Measurements from ENCODE around the gene SCO1. TPM values are rescaled to one million over a fixed set of nuclear protein-coding genes. Genes with fewer than 3 reads are reported as not detected.

Gene SCO1
- total and polyA plus RNA-seq, 2 of the 4 experiments (the other 2 are of a cell fraction) = 17.0 to 21.7 TPM

- TF ChIP-seq POLR2A (IDR thresholded peaks at IDR 0.05; ENCODE audit: low read depth, low read length) = no peak
- no peak for TF ChIP-seq FOS (IDR thresholded peaks at IDR 0.05; ENCODE audit: low read depth, low read length)
- TF ChIP-seq, protein P1, sequence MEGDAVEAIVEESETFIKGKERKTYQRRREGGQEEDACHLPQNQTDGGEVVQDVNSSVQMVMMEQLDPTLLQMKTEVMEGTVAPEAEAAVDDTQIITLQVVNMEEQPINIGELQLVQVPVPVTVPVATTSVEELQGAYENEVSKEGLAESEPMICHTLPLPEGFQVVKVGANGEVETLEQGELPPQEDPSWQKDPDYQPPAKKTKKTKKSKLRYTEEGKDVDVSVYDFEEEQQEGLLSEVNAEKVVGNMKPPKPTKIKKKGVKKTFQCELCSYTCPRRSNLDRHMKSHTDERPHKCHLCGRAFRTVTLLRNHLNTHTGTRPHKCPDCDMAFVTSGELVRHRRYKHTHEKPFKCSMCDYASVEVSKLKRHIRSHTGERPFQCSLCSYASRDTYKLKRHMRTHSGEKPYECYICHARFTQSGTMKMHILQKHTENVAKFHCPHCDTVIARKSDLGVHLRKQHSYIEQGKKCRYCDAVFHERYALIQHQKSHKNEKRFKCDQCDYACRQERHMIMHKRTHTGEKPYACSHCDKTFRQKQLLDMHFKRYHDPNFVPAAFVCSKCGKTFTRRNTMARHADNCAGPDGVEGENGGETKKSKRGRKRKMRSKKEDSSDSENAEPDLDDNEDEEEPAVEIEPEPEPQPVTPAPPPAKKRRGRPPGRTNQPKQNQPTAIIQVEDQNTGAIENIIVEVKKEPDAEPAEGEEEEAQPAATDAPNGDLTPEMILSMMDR (conservative IDR thresholded peaks at IDR 0.05; ENCODE audit: low read depth, low read length) = no peak
- no peak for TF ChIP-seq RCOR1 (IDR thresholded peaks at IDR 0.05; ENCODE audit: insufficient replicate concordance, low read length)
- TF ChIP-seq RAD21 (IDR thresholded peaks at IDR 0.05; ENCODE audit: low read length) = no peak
- TF ChIP-seq RFX5 (IDR thresholded peaks at IDR 0.05; ENCODE audit: low read depth, low read length) = no peak
- no peak for TF ChIP-seq MAFK (IDR thresholded peaks at IDR 0.05; ENCODE audit: low read depth, low read length)
- TF ChIP-seq SMC3 (IDR thresholded peaks at IDR 0.05; ENCODE audit: low read depth, low read length) = no peak
- TF ChIP-seq, protein P2, sequence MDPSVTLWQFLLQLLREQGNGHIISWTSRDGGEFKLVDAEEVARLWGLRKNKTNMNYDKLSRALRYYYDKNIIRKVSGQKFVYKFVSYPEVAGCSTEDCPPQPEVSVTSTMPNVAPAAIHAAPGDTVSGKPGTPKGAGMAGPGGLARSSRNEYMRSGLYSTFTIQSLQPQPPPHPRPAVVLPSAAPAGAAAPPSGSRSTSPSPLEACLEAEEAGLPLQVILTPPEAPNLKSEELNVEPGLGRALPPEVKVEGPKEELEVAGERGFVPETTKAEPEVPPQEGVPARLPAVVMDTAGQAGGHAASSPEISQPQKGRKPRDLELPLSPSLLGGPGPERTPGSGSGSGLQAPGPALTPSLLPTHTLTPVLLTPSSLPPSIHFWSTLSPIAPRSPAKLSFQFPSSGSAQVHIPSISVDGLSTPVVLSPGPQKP (IDR thresholded peaks at IDR 0.05; ENCODE audit: borderline replicate concordance, low read depth, low read length) = no peak
- TF ChIP-seq CEBPB (IDR thresholded peaks at IDR 0.05; ENCODE audit: low read depth, low read length) = no peak
- TF ChIP-seq MXI1 (IDR thresholded peaks at IDR 0.05; ENCODE audit: borderline replicate concordance, low read depth, low read length) = no peak
- TF ChIP-seq CHD1 (IDR thresholded peaks at IDR 0.05; ENCODE audit: low read depth, low read length) = no peak
- TF ChIP-seq BHLHE40 (IDR thresholded peaks at IDR 0.05; ENCODE audit: low read depth, low read length) = no peak
- no peak for TF ChIP-seq NFE2L2 (IDR thresholded peaks at IDR 0.05; ENCODE audit: low read depth, low read length)
- no peak for TF ChIP-seq MAZ (IDR thresholded peaks at IDR 0.05; ENCODE audit: borderline replicate concordance, low read depth, low read length)
- TF ChIP-seq, protein P3, sequence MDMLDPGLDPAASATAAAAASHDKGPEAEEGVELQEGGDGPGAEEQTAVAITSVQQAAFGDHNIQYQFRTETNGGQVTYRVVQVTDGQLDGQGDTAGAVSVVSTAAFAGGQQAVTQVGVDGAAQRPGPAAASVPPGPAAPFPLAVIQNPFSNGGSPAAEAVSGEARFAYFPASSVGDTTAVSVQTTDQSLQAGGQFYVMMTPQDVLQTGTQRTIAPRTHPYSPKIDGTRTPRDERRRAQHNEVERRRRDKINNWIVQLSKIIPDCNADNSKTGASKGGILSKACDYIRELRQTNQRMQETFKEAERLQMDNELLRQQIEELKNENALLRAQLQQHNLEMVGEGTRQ (IDR thresholded peaks at IDR 0.05; ENCODE audit: low read depth, low read length) = no peak
- ATAC-seq (ENCODE audit: low read depth) (no peak), DNase-seq (no peak)
- Histone ChIP-seq H3K27me3 (ENCODE audit: control insufficient read depth, insufficient read depth, low read length) (peaks cover 3% of the 10 kb centered on the region; the same call in 1 of the 2 replicates), H3K4me3 (ENCODE audit: insufficient read depth, low read depth, low read length) (no peak overlapping the region), H2AK9ac (replicated peaks; ENCODE audit: low read depth, low read length, poor library complexity) (no peak overlapping the region), H3K18ac (ENCODE audit: low read depth, low read length) (no peak overlapping the region), H4K8ac (ENCODE audit: low read depth in 2 of 2, low read length in 2 of 2) (no peak overlapping the region), H2AFZ (replicated peaks; ENCODE audit: low read length, poor library complexity) (no peak overlapping the region), H2BK15ac (ENCODE audit: low read depth, low read length) (no peak overlapping the region), H3K9me1 (ENCODE audit: insufficient read depth, low read length) (no peaks in the 10 kb centered on the region), H3K23ac (ENCODE audit: low read depth, low read length) (no peak overlapping the region), H2AK5ac (ENCODE audit: low read depth, low read length) (no peak overlapping the region), H4K5ac (ENCODE audit: low read depth, low read length) (no peak overlapping the region), H2BK20ac (ENCODE audit: low read depth, low read length) (no peak overlapping the region), H3K36me3 (ENCODE audit: control insufficient read depth, insufficient read depth, low read length) (no peaks in the 10 kb centered on the region), H3K4me2 (ENCODE audit: low read depth, low read length) (no peak overlapping the region), H2BK5ac (ENCODE audit: low read depth, low read length, poor library complexity, severe bottlenecking) (no peak overlapping the region), H3K56ac (ENCODE audit: extremely low read depth, insufficient read depth, low read length) (no peak overlapping the region), H3K9ac (ENCODE audit: low read depth, low read length) (no peak overlapping the region), H4K20me1 (ENCODE audit: insufficient read depth, low read length) (no peaks in the 10 kb centered on the region), H3K27ac (ENCODE audit: insufficient read depth, low read length) (no peak overlapping the region), H3K4ac (ENCODE audit: low read depth, low read length) (no peak overlapping the region), H3K79me1 (ENCODE audit: low read depth in 1 of 2, low read length in 2 of 2) (no peaks in the 10 kb centered on the region), H3K4me1 (ENCODE audit: control insufficient read depth, insufficient read depth, low read length) (no peaks in the 10 kb centered on the region; the same call in 1 of the 2 replicates), H3K14ac (replicated peaks; ENCODE audit: low read depth, low read length) (no peak overlapping the region), H4K91ac (ENCODE audit: insufficient read depth, low read depth, low read length) (no peak overlapping the region), H3K9me3 (ENCODE audit: control insufficient read depth, insufficient read depth, low read length) (no peaks in the 10 kb centered on the region), H2BK120ac (ENCODE audit: low read depth, low read length) (no peak overlapping the region)
- no TSS peak for BruUV-seq (replicated peaks)
- ChIA-PET POLR2A (ENCODE audit: unreplicated experiment) (no interaction called here), CTCF (no interaction called here)
- in situ Hi-C loops (cut with MboI; ENCODE audit: low sequenced_read_pairs) = loop anchor here (10.0 kb wide), 2 partner anchors 89 to 1261 kb away; partner anchors contain the start of gene ZNF18
- dilution Hi-C loops (cut with HindIII; ENCODE audit: low sequenced_read_pairs, unreplicated experiment) = no loop called here
- intact Hi-C loops (cut with micrococcal nuclease) = no loop called here
- no CpG with 5 or more reads among the region's 3 CpGs for WGBS, 2 experiments (ENCODE audit: extremely low coverage in 2 of 2, insufficient read length in 1 of 2)
Measured at GRCh38 chr17:10733666-10734065, 36.3 kb upstream of the SCO1 start.
